Activated effector memory CD4-positive, alpha-beta T cell treated with anti-CD3 and anti-CD28 coated beads, Interleukin-2, amount 50 U/mL, for 16 hours (primary cell): ENCODE measurements around the gene TPSAB1.

Source experiments
- DNase-seq: peaks from one replicate; pipeline ENCODE4 v3.0.0-alpha.2; 2020

TPSAB1 gene

DNA sequence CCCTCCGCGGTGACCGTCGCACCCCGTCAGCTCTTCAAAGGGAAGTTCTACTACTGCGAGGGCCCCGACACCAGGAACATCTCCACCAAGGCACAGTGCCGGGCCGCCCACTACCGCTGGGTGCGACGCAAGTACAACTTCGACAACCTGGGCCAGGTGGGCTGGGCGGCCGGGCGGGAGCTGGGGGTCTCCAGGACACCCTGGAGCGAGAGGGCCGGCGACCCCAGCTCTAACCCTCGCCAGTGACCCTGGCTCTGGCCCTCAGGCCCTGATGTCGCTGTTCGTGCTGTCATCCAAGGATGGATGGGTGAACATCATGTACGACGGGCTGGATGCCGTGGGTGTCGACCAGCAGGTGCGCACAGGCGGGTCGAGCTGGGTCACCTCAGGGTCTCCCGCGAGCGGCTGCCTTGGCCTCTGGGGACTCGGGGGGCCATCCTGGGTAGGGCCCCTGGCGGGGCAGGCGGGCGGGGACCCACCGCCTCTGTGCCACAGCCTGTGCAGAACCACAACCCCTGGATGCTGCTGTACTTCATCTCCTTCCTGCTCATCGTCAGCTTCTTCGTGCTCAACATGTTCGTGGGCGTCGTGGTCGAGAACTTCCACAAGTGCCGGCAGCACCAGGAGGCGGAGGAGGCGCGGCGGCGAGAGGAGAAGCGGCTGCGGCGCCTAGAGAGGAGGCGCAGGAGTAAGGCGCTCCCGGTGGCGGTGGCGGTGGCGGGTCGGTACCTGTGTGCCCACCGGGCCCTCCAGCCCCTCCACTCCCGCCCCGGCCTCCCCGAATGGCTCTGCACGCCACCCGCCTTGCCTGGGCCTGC, 28.8 kb upstream of the TPSAB1 start:
- DNase-seq = no peak

DNA sequence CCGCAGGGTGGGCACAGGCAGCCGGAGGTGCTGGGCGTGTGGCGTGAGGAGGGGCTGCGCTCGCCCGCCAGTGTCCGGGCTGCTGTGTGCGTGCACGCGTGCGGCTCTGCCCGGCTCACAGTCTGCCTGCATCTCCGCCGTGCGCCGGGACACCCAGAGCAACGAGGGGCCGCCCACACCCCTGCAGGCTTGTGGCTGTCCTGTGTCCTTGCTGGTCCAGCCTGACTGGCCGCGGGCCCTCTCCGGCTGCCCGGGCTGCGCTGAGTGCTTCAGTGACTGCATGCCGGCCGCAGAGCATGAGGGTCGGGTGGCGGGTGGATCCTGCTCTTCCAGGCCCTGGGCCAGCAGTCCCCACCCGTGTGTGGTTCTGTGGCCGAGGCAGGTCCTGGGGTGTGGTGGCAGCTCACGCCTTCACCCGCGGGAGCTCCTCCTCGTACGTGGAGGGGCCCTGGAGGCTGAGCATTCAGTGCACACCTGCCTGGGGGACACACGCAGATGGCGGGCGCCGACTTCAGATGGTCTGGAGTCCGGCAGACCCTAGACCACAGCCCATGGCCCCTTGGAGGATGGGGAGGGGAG, 27.8 kb upstream of the TPSAB1 start:
- no peak for DNase-seq

DNA sequence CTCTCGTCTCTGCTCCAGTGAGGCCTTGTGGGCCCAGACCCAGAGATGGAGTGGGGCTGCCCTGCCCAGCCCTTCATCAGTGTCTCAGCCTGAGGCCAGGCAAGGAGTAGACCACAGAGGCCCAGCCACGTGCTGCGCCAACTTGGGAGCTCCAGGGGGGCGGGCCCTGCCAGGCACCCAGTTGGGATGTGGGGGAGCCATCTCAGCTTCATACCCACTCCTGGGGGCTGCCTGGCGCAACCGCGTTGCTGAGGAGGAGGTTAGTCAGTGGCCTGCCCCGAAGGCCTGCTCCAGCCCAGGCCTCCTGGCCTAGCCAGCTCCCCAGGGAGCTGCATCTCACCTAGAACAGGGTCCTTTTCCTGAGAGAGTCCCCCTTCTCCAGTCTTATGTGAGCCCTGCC, 27.3 kb upstream of the TPSAB1 start:
- DNase-seq = no peak

DNA sequence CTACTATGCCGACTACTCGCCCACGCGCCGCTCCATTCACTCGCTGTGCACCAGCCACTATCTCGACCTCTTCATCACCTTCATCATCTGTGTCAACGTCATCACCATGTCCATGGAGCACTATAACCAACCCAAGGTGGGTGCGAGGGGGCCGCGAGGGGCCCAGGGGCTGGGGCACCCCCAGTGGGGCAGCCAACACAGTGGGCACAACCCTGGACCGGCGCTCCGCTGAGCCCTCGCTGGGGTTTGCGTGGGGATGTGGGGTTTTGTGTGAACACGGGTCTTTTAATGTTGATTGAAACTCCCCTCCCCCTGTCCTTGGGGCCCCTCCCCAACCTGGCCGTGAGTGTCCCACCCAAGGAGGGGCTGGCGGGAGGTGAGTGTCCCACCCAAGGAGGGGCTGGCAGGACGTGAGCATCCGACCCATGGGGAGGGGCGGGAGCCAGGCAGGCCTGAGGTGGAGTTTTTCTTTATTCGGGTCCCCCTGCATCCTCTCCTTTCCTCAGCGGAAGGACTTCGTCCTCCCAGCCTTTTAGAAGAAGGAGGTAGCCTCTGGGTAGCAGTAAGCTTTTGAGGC, 26.6 kb upstream of the TPSAB1 start:
- no peak for DNase-seq

GRCh38 chr16:1214719-1215118, 25.8 kb upstream of the TPSAB1 start:
- DNase-seq = no peak

DNA sequence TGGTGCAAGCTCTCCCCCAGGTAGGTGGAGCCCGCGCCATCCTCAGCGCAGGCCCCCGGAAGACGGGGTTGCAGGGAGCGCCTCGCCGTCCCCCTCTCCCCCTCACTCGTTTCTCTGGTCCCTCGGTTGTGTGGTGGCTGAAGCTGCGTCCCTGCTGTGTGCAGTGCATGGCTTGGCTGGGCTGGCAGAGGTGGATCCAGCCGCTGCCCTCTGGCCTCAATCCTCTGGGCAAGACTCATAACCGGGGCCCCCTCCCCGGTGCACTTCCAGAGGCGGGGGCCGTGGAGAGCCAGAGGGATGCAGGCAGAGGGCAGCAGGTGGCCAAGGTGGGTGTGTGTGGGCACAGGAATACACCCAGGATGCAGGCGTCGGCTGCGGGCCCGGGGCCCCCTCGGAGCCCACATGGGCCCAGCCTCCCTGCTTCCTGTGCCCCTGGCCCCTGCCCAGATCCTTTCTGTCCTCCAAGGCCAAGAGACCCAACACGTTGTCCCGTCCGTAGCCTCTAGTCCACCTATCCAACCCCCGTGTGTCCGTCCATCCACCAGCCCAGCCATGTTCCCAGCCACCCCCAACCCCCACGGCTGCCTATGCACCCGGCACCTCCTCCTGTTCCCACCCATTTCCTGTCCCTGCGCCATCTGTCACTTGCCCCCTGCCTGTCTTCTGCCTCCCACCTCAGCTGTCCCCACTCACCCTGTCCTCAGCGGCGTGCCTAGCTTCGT, 24.8 kb upstream of the TPSAB1 start:
- no peak for DNase-seq

DNA sequence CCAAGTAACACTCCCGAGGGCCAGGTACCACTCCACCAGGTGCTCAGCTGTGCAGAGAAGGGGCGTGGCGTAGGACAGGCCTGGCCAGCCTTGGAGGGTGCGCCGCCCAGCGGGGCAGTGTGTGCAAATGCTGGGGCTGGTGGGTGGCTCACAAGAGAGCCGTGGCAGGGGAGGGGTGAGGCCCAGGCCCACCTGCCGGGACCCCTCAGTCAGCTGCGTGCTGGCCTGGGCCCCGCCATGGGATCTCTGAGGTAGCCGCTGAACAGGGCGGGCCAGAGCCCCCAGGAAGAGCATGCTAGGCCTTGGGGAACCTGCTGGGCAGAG, 24.2 kb upstream of the TPSAB1 start:
- no peak for DNase-seq

- no peak for DNase-seq
These were observed 23.7 kb upstream of the TPSAB1 start for GRCh38 chr16:1216681-1217400.

DNA sequence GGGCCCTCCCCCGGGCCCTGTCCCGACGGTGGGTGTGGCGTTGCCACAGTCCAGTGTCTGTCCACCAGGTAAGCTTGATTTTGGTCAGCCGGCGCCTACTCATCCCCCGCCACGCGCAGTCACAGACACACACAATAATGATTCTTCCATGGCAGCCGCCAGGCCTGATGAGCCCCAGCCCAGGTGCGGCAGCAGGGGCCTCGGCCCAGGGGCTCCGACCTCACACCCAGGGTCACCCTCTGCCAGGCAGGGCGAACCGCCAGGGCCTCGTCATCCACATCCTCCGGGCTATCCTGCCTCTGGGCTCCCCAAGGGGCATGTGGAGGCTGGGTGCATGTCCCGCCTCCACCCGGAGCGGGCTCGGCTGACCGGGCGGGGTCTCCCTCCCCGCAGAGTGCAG, 23.0 kb upstream of the TPSAB1 start:
- no peak for DNase-seq

GRCh38 chr16:1218061-1218929, 22.2 kb upstream of the TPSAB1 start:
- no peak for DNase-seq

GRCh38 chr16:1218930-1219611, 21.4 kb upstream of the TPSAB1 start:
- no peak for DNase-seq

- DNase-seq = no peak
These were observed 20.3 kb upstream of the TPSAB1 start for GRCh38 chr16:1220098-1220728.

DNA sequence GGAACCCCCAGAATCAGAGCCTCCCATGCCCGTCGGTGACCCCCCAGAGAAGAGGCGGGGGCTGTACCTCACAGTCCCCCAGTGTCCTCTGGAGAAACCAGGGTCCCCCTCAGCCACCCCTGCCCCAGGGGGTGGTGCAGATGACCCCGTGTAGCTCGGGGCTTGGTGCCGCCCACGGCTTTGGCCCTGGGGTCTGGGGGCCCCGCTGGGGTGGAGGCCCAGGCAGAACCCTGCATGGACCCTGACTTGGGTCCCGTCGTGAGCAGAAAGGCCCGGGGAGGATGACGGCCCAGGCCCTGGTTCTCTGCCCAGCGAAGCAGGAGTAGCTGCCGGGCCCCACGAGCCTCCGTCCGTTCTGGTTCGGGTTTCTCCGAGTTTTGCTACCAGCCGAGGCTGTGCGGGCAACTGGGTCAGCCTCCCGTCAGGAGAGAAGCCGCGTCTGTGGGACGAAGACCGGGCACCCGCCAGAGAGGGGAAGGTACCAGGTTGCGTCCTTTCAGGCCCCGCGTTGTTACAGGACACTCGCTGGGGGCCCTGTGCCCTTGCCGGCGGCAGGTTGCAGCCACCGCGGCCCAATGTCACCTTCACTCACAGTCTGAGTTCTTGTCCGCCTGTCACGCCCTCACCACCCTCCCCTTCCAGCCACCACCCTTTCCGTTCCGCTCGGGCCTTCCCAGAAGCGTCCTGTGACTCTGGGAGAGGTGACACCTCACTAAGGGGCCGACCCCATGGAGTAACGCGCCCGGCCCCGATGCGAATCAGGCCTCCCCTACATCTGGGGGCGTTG, 19.5 kb upstream of the TPSAB1 start:
- DNase-seq = no peak

DNA sequence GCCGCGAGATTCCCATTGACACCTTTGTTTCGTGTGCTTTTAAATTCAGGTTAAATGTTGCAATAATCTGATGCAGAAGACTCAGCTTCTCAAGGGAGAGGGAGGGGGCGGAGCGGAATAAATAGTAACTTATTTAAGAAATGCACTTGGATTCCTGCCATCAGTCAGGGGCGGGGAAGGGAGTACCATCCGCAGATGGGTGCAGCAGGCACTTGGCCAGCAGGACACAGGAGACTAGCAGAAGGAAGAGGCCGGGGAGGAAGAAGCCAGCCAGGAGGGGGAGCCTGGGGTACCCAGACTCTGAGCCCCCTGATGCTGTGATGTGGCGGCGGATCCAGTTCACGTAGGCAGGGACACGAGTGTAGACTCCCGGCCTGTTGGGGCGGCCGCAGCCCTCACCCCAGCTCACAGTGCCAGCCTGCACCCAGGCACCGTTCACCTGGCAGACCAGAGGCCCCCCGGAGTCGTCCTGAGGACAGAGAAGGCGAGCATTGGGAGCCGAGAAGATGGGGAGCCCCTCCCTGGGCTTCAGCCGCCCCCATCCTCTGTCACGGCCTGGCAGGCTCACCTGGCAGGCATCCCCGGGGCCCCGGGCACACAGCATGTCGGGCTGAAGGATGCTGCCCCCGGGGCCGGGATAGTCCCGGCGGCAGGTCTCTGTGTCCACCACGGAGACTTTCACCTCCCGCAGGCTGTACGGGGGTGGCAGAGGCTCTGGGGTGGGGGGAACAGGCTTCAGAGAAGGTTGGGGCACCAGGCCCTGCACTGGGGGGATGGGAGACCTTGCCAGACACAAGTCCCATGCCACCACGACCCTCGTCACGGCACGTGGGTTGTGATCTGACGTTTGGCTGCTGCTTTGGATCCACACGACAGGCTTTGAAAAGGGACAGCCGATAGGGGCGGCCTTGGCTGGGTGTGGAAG, 18.6 kb upstream of the TPSAB1 start:
- DNase-seq = no peak

- DNase-seq = no peak
These were observed 17.8 kb upstream of the TPSAB1 start for GRCh38 chr16:1222553-1223354.

- no peak for DNase-seq
These were observed 16.9 kb upstream of the TPSAB1 start for GRCh38 chr16:1223355-1224214.

- DNase-seq = no peak
These were observed 15.9 kb upstream of the TPSAB1 start for GRCh38 chr16:1224558-1224957.
